ENCODE measurements around the gene LSM3.

Gene LSM3

GRCh38 chr3:14242490-14243311 lies 64.1 kb downstream of the LSM3 start:
- DNase-seq: no peak

- DNase-seq: no peak
Observed at GRCh38 chr3:14243782-14244181, 65.2 kb downstream of the LSM3 start.

GRCh38 chr3:14244521-14245247 lies 66.1 kb downstream of the LSM3 start:
- no peak for DNase-seq

GRCh38 chr3:14245248-14245639 lies 66.6 kb downstream of the LSM3 start:
- DNase-seq: no peak

GRCh38 chr3:14245822-14246221 lies 67.2 kb downstream of the LSM3 start:
- no peak for DNase-seq

- no peak for DNase-seq
Observed at GRCh38 chr3:14246414-14246813, 67.8 kb downstream of the LSM3 start.

- DNase-seq: no peak
Observed at GRCh38 chr3:14248477-14248848, 69.8 kb downstream of the LSM3 start.

- DNase-seq: no peak
Observed at GRCh38 chr3:14248849-14249523, 70.4 kb downstream of the LSM3 start.
